HEK293 (cell line): ENCODE data around the gene RBM18.

ENCODE experiments used
- GLI2 ChIP-seq: fragments of 450-650 bp; formaldehyde crosslinking; IDR thresholded peaks from 2 replicates; pipeline ENCODE4; 2017; ENCODE audit warnings: missing biosample characterization, missing genetic modification characterization, low read depth, borderline replicate concordance
- KLF1 ChIP-seq: fragments of 450-650 bp; formaldehyde crosslinking; IDR thresholded peaks from 2 replicates; pipeline ENCODE4 v1.5.1; 2016; ENCODE audit warnings: missing biosample characterization, missing genetic modification characterization
- KLF9 ChIP-seq: fragments of 450-650 bp; formaldehyde crosslinking; IDR thresholded peaks from 2 replicates; pipeline ENCODE4 v1.5.1; 2016; ENCODE audit warnings: missing biosample characterization, missing genetic modification characterization, low read depth
- OVOL3 ChIP-seq: fragments of 450-650 bp; formaldehyde crosslinking; IDR thresholded peaks from 2 replicates; pipeline ENCODE4 v1.5.1; 2016; ENCODE audit warnings: missing biosample characterization, missing genetic modification characterization
- PRDM1 ChIP-seq: fragments of 450-650 bp; formaldehyde crosslinking; IDR thresholded peaks from 2 replicates; pipeline ENCODE4; 2016; ENCODE audit warnings: missing biosample characterization, missing genetic modification characterization
- ZNF211 ChIP-seq: fragments of 450-650 bp; formaldehyde crosslinking; IDR thresholded peaks from 2 replicates; pipeline ENCODE4 v1.5.1; 2016; ENCODE audit warnings: low read depth, missing biosample characterization, missing genetic modification characterization
- ZNF248 ChIP-seq: fragments of 450-650 bp; formaldehyde crosslinking; IDR thresholded peaks from 2 replicates; pipeline ENCODE4 v1.5.1; 2017; ENCODE audit warnings: missing biosample characterization, missing genetic modification characterization
- ZNF335 ChIP-seq: fragments of 450-650 bp; formaldehyde crosslinking; conservative IDR thresholded peaks from 2 replicates; pipeline ENCODE4 v1.5.1; 2016; ENCODE audit warnings: missing biosample characterization, missing genetic modification characterization
- ZNF366 ChIP-seq: fragments of 450-650 bp; formaldehyde crosslinking; conservative IDR thresholded peaks from 2 replicates; pipeline ENCODE4 v1.5.1; 2016; ENCODE audit warnings: missing biosample characterization, missing genetic modification characterization
- ZNF449 ChIP-seq: fragments of 450-650 bp; formaldehyde crosslinking; IDR thresholded peaks from 2 replicates; pipeline ENCODE4 v1.5.1; 2017; ENCODE audit warnings: missing biosample characterization, mild to moderate bottlenecking, missing genetic modification characterization, moderate library complexity
- ZNF473 ChIP-seq: fragments of 450-650 bp; formaldehyde crosslinking; IDR thresholded peaks from 2 replicates; pipeline ENCODE4 v1.5.1; 2017; ENCODE audit warnings: missing biosample characterization, missing genetic modification characterization
- ZNF48 ChIP-seq: fragments of 450-650 bp; formaldehyde crosslinking; IDR thresholded peaks from 2 replicates; pipeline ENCODE4 v1.5.1; 2016; ENCODE audit warnings: missing biosample characterization, missing genetic modification characterization
- ZNF518A ChIP-seq: fragments of 450-650 bp; formaldehyde crosslinking; conservative IDR thresholded peaks from 2 replicates; pipeline ENCODE4 v1.5.1; 2016; ENCODE audit warnings: low read depth, missing biosample characterization, missing genetic modification characterization
- ZNF530 ChIP-seq: fragments of 450-650 bp; formaldehyde crosslinking; IDR thresholded peaks from 2 replicates; pipeline ENCODE4 v1.5.1; 2016; ENCODE audit warnings: low read depth, missing biosample characterization, missing genetic modification characterization
- ZNF558 ChIP-seq: fragments of 450-650 bp; formaldehyde crosslinking; IDR thresholded peaks from 2 replicates; pipeline ENCODE4 v1.5.1; 2016; ENCODE audit warnings: missing biosample characterization, missing genetic modification characterization
- ZNF621 ChIP-seq: fragments of 450-650 bp; formaldehyde crosslinking; IDR thresholded peaks from 2 replicates; pipeline ENCODE4 v1.5.1; 2017; ENCODE audit warnings: missing biosample characterization, missing genetic modification characterization
- ZNF701 ChIP-seq: fragments of 450-650 bp; formaldehyde crosslinking; IDR thresholded peaks from 2 replicates; pipeline ENCODE4 v1.5.1; 2016; ENCODE audit warnings: missing biosample characterization, missing genetic modification characterization
- ZNF707 ChIP-seq: fragments of 450-650 bp; formaldehyde crosslinking; IDR thresholded peaks from 2 replicates; pipeline ENCODE4 v1.5.1; 2016; ENCODE audit warnings: missing biosample characterization, missing genetic modification characterization
- ZNF776 ChIP-seq: fragments of 450-650 bp; formaldehyde crosslinking; IDR thresholded peaks from 2 replicates; pipeline ENCODE4 v1.5.0; 2017; ENCODE audit warnings: missing biosample characterization, missing genetic modification characterization, borderline replicate concordance
- ZNF785 ChIP-seq: fragments of 450-650 bp; formaldehyde crosslinking; IDR thresholded peaks from 2 replicates; pipeline ENCODE4 v1.5.1; 2016; ENCODE audit warnings: missing biosample characterization, missing genetic modification characterization
- ZNF792 ChIP-seq: fragments of 450-650 bp; formaldehyde crosslinking; IDR thresholded peaks from 2 replicates; pipeline ENCODE4 v1.5.1; 2016; ENCODE audit warnings: missing biosample characterization, missing genetic modification characterization
- ZSCAN16 ChIP-seq: fragments of 450-650 bp; formaldehyde crosslinking; IDR thresholded peaks from 2 replicates; pipeline ENCODE4 v1.5.1; 2016; ENCODE audit warnings: missing biosample characterization, missing genetic modification characterization
- ZSCAN18 ChIP-seq: fragments of 450-650 bp; formaldehyde crosslinking; IDR thresholded peaks from 2 replicates; pipeline ENCODE4 v1.5.1; 2016; ENCODE audit warnings: missing biosample characterization, missing genetic modification characterization
- TF ChIP-seq, protein P1 (sequence below): fragments of 450-650 bp; formaldehyde crosslinking; IDR thresholded peaks from 2 replicates; pipeline ENCODE4 v1.5.1; 2016; ENCODE audit warnings: missing biosample characterization, missing genetic modification characterization, borderline replicate concordance
- TF ChIP-seq, protein P2 (sequence below): fragments of 450-650 bp; formaldehyde crosslinking; IDR thresholded peaks from 2 replicates; pipeline ENCODE4 v1.5.1; 2016; ENCODE audit warnings: missing biosample characterization, missing genetic modification characterization
- TF ChIP-seq, protein P3 (sequence below): fragments of 450-650 bp; formaldehyde crosslinking; IDR thresholded peaks from 2 replicates; pipeline ENCODE4 v1.5.1; 2016; ENCODE audit warnings: missing biosample characterization, missing genetic modification characterization, low read depth

Gene RBM18

DNA sequence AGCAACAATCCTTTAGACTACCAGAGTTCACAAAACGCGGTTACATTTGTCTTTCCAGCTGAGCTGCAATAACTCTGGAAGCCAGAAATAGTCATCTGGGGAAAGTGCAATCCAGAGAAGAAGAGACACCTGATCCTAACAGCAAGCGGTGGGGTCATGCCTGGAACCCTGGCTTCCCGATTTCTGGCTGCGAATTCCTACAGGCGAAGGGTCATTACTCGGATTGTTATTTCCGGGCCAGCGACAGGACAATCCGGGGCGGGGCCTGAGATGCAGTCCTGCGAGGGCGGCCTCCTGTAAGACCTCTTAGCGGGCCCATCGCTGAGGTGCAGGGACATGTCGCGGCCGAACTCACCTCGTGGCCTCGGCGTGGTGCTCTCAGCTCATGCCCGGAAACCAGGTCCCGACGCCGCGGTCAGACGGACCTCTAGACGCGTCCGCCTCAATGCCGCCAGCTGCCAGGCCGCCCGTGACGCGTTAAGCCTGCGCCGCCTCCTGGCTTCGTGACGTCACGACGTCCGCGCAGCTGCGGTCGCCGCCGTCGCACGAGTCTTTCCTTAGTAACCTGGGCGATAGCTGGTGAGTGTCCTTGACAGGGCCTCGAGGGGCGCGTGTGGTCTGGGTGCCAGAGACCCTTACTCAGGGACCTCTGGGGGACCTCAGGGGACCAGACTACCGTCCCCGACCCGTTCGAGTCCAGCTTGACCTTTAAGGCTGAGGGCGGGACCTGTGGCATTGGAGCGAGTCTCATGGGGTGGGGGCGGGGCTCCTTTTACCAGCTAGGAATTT, at the start of gene RBM18, which contains the start of gene MRRF (continued):
- TF ChIP-seq ZNF518A (tag by site-specific recombination) (peak; percentile 41; the same call in 1 of the 2 replicates), ZNF558 (tag by site-specific recombination) (no peak), ZNF335 (tag by site-specific recombination) (peak; percentile 86), KLF1 (tag by site-specific recombination) (peak; percentile 50), GLI2 (tag by site-specific recombination) (no peak), ZNF701 (tag by site-specific recombination) (no peak), ZNF785 (tag by site-specific recombination) (no peak), ZNF776 (no peak), KLF9 (tag by site-specific recombination) (peak; percentile 57), ZNF530 (tag by site-specific recombination) (no peak), PRDM1 (tag by site-specific recombination) (no peak), ZNF792 (no peak), ZNF449 (tag by site-specific recombination) (no peak), ZNF211 (tag by site-specific recombination) (no peak), ZSCAN18 (tag by site-specific recombination) (no peak), OVOL3 (tag by site-specific recombination) (no peak), ZNF473 (no peak), ZSCAN16 (no peak), ZNF707 (tag by site-specific recombination) (no peak), ZNF621 (tag by site-specific recombination) (no peak), ZNF48 (tag by site-specific recombination) (no peak), ZNF366 (tag by site-specific recombination) (no peak), ZNF248 (tag by site-specific recombination) (no peak)
- TF ChIP-seq, protein P1, sequence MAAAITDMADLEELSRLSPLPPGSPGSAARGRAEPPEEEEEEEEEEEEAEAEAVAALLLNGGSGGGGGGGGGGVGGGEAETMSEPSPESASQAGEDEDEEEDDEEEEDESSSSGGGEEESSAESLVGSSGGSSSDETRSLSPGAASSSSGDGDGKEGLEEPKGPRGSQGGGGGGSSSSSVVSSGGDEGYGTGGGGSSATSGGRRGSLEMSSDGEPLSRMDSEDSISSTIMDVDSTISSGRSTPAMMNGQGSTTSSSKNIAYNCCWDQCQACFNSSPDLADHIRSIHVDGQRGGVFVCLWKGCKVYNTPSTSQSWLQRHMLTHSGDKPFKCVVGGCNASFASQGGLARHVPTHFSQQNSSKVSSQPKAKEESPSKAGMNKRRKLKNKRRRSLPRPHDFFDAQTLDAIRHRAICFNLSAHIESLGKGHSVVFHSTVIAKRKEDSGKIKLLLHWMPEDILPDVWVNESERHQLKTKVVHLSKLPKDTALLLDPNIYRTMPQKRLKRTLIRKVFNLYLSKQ (tag by site-specific recombination) = no peak
- TF ChIP-seq, protein P2, sequence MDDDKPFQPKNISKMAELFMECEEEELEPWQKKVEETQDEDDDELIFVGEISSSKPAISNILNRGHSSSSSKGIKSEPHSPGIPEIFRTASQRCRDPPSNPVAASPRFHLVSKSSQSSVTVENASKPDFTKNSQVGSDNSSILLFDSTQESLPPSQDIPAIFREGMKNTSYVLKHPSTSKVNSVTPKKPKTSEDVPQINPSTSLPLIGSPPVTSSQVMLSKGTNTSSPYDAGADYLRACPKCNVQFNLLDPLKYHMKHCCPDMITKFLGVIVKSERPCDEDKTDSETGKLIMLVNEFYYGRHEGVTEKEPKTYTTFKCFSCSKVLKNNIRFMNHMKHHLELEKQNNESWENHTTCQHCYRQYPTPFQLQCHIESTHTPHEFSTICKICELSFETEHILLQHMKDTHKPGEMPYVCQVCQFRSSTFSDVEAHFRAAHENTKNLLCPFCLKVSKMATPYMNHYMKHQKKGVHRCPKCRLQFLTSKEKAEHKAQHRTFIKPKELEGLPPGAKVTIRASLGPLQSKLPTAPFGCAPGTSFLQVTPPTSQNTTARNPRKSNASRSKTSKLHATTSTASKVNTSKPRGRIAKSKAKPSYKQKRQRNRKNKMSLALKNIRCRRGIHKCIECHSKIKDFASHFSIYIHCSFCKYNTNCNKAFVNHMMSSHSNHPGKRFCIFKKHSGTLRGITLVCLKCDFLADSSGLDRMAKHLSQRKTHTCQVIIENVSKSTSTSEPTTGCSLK = no peak
- TF ChIP-seq, protein P3, sequence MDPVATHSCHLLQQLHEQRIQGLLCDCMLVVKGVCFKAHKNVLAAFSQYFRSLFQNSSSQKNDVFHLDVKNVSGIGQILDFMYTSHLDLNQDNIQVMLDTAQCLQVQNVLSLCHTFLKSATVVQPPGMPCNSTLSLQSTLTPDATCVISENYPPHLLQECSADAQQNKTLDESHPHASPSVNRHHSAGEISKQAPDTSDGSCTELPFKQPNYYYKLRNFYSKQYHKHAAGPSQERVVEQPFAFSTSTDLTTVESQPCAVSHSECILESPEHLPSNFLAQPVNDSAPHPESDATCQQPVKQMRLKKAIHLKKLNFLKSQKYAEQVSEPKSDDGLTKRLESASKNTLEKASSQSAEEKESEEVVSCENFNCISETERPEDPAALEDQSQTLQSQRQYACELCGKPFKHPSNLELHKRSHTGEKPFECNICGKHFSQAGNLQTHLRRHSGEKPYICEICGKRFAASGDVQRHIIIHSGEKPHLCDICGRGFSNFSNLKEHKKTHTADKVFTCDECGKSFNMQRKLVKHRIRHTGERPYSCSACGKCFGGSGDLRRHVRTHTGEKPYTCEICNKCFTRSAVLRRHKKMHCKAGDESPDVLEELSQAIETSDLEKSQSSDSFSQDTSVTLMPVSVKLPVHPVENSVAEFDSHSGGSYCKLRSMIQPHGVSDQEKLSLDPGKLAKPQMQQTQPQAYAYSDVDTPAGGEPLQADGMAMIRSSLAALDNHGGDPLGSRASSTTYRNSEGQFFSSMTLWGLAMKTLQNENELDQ (tag by site-specific recombination) = no peak
